GM19372 (cell line): ENCODE data around the gene GOLIM4.
"Not testable (repeated sequence)": the region's sequence is repeated elsewhere in the genome, so short reads cannot be mapped to it uniquely, and the experiment has no call there.

Experiments used
- ATAC-seq: cut with Tn5 transposase; IDR thresholded peaks from one replicate; pipeline ENCODE4 v1.9.1; 2021; ENCODE audit warnings: mild to moderate bottlenecking, low read depth, moderate library complexity; ENCODE audit not compliant: unreplicated experiment

The GOLIM4 gene

GRCh38 chr3:168051531-168052471 is 43.9 kb downstream of the GOLIM4 start:
- ATAC-seq, result peak; percentile 60

DNA sequence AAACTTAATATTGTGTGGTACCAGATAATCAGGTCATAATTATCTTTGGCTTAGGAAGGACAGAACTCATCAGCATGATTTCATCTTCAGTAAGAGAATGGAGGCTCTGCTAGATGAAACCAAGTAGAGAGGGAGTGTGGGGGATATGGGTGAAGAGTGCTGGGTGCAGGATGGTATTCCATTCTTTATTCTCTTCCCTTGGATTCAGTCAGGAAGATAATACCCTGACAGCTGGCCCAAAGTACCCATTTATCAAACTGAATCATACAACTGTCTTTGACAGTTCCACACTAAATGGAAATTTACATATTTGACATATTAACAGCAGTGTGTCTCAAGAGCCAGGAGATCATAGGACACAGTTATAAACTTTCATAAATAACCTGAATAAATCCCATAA is 44.7 kb downstream of the GOLIM4 start:
- no peak for ATAC-seq

- no peak for ATAC-seq
Measured at GRCh38 chr3:168049367-168049974, 46.3 kb downstream of the GOLIM4 start.

DNA sequence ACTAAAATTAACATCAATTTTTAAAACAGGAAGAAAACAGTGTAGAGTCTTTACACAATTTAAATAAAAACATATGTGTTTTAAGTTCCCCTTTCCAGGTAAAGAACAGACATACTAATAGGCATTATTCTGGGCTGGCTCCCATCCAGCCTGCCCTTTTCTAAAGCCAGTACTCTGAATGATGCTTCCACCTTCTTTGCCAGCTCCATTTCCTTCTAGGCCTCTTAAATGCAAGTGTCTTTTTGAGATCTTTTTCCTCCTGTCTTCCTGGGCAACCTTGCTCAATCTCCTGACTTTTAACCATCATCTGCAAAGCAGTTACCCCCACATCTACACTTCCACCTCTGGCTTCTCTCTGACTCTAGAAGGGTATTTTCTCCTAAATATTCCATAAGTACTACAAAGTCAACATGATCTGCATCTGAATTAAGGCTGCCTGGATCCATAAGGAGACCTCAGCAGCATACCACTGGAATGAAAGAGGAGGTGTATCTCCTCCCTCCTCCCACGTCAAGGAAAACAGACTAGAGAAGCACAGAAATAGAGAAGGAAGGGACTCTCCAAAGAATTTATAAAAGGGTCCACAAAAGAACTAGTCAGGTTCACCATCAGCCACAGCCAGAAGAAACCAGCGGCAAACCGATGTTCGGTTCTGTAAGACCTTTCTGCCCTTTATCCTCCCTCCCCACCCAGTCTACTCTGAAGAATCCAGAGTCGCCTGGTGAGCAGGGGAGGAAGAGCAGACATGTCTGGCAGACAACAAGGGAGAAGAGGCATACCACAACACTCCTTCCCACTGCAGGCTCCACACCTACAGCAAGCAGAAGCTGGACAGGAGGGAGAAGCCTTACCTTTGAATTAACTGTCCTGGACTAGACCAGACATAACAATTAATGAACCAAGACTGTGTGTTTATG is 47.1 kb downstream of the GOLIM4 start:
- ATAC-seq, result no peak

DNA sequence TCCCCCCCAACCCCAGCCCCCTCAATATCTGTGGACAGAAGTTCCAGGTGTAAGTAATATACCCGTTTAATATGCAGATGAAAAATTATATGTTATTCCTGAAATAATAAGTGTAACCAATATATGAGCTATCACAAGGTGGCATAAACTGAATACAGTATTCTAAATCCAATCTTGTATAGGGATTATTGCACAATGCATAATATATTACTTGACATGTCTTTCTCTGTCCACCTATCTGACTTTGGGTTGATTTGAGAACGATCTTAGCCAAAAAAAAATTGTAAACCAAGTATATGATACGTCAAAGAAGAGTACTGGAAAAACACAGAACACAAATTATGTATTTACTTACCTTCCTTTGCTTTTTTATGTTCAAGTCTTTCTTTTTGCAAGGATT is 47.8 kb downstream of the GOLIM4 start:
- no peak for ATAC-seq

- peak; percentile 65 for ATAC-seq
Measured at GRCh38 chr3:168047190-168047795, 48.4 kb downstream of the GOLIM4 start.

DNA sequence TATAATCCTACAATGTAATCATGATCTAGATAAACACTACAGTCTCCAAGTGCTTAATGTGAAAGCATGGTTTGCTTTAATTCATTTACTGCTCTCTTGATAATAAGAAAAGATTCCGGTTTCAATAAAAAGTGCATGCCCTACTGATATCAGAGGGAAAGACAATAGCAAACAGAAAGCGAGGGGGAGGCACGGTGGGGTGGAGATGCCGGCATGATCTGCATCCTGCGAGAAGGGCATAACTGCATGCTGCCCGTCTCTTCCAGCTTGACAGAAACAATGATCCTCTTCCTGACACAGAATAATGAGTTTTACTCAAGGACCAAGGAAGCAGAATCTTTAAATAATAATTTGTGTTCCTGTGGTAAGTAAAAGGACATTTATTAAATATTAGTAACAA is 51.7 kb downstream of the GOLIM4 start:
- ATAC-seq, result no peak

DNA sequence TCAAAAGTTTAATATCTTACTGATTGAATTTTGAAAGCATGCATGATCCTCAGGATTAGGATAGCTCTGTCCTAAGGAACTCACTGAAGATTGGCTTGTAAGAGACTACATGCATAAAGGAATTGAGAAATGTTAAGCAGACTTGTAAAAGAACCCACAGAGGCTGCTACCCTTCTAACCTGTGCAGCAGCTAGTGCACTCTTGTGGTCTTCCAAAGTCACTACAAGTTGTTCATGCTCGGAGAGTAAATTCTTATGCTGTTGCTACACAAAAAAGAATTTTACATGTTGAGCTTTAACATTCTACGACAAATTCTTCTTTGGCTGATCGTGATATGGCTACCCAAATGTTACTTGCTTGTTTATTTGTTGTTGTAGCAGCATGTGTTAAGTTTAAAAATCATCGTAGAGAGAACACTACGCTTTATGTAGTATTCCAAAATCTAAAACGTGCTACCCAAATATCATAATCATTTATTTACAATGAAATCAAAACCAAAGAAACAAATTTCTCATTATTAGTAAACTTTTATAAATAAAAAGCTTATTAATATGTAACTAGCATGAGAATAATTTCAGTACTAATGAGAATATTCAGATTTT is 55.0 kb downstream of the GOLIM4 start:
- ATAC-seq, result peak; percentile 70

GRCh38 chr3:168037020-168037419 is 58.7 kb downstream of the GOLIM4 start:
- no peak for ATAC-seq

GRCh38 chr3:168036619-168037018 is 59.1 kb downstream of the GOLIM4 start:
- no peak for ATAC-seq

DNA sequence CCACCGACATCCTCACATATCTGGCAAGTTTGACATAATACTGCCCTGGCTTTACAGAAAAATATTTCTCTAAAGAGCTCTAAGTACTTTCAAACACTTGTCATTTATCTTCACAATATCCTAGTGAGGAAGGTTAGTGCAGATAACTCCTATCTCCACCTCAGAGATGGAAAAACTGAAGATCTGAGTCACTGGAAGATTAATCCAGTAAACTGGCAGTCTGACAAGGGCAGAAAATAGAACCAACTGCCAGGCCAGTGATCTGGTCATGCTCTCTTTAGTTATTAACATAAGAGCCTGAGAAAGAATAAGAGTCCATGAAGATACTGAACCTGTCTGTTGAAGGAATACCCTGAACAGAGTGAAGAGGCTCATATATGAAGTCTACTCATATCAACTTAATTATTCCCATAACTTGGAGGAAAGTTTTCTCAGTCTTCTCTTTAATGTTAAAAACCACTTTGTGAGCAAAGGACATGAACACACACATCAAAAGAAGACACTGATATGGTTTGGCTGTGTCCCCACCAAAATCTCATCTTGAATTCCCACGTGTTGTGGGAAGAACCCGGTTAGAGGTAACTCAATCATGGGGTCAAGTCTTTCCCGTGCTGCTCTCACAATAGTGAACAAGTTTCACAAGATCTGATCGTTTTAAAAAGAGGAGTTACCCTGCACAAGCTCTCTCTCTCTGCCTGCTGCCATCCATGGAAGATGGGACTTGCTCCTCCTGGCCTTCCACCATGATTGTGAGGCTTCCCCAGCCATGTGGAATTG is 61.4 kb downstream of the GOLIM4 start:
- no peak for ATAC-seq

- ATAC-seq, result no peak
Measured at GRCh38 chr3:168030577-168030976, 65.1 kb downstream of the GOLIM4 start.

- ATAC-seq, result no peak
Measured at GRCh38 chr3:168029705-168030104, 66.0 kb downstream of the GOLIM4 start.

DNA sequence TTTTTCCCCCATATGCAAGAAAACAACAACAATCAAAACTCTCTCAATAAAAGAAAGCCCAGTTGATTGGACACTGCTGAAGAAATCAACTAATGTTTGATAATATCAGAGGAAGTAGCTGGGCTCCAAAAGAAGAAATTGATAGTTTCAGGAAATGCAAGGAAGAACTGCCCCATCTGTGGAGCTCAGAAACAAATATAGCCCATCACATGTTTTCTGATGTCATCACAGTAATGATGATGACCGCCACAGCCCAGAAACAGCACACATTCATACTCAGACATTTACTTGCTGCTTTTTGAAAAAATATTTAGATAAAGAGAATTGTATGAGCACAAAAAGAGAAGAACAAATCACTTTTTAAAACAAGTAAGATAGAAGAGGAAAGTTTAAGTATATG is 67.6 kb downstream of the GOLIM4 start:
- no peak for ATAC-seq

GRCh38 chr3:168026764-168027163 is 69.0 kb downstream of the GOLIM4 start:
- ATAC-seq, result no peak

DNA sequence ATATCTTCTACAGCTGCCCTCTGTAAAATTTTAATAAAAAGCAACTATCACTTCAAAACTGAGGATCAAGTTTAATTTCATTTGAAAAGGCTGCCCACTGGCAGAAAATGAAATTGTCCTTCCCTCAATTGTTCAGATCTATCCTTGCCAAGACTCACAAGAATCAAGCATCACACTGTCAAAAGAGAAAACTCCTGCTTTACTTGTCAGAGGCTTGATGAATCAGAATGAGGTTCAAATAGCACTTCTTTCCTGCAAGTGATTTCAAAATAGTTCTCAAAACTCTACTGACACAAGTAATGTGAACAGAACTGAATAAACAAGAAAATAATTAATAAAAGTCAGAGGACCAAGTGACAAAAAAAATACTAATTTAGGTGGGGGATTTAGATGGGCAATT is 70.6 kb downstream of the GOLIM4 start:
- ATAC-seq, result no peak

DNA sequence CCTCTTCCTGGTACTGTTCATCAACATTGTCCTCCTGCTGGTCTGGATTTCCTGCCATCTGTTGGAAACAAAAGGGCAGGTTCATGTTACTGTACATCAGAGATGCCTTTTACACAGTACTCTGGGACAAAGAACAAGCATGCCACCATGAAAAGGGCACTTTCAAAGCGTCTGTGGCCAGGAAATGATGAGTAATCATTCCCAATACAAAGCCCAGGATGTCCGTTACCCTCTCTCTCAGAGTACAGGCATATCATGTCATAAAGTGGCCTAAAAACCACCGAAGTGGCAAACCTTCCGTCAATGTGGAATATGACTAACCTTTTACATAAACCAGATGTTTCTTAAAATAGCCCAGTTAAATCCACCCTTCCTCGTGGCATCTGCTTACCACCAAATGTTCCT is 71.2 kb downstream of the GOLIM4 start:
- ATAC-seq, result no peak

GRCh38 chr3:168021737-168022450 is 73.8 kb downstream of the GOLIM4 start:
- ATAC-seq, result no peak

GRCh38 chr3:168011280-168011679 is 84.4 kb downstream of the GOLIM4 start:
- not testable (repeated sequence) for ATAC-seq
